ENCODE data around the gene PLEKHG5. TPM values are rescaled to one million over a fixed set of nuclear protein-coding genes. Genes with fewer than 3 reads are reported as not detected.
A peak's percentile ranks its signal among the peaks of the same experiment; 100 is the strongest.

Gene PLEKHG5
- total and polyA plus RNA-seq, 2 donors (not counting 1 experiment from before 2014, with no cell fraction given) = 0.13 to 0.20 TPM

DNA sequence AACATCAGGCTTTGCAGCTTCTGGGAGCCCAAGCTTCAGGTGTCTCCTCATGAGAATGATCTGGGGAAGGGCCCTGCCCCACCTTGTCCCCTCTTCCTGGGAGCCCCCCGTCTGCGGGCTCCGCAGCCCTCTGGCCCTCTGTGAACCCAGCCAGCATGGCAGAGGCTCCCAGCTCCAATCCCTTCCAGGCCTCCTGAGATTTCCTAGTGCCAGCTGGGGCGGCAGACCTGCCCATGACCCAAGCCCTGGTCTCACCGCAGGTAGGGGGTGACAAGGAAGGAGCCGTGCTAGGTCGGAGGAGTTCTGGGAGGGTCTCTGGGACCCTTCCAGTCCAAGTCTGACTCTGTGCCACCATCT is 7.7 kb downstream of the PLEKHG5 start:
- Histone ChIP-seq H4K20me1 (ENCODE audit: control insufficient read depth, insufficient read depth, low read length, poor library complexity, severe bottlenecking) (no peaks in the 10 kb centered on the region), H3K36me3 (replicated peaks in 1 of 2; ENCODE audit: control extremely low read depth in 1 of 2, control insufficient read depth in 1 of 2, extremely low read depth in 1 of 2, insufficient read depth in 2 of 2, low read length in 1 of 2) (no peaks in the 10 kb centered on the region), H3K79me2 (ENCODE audit: control insufficient read depth, insufficient read depth, low read length) (no peaks in the 10 kb centered on the region), H3K4me2 (replicated peaks; ENCODE audit: low read depth, low read length, poor library complexity, severe bottlenecking) (no peak overlapping the region), H3K27me3 (replicated peaks in 1 of 4; ENCODE audit: control extremely low read depth in 1 of 4, control insufficient read depth in 3 of 4, insufficient read depth in 4 of 4, low read length in 3 of 4) (peaks cover 0 to 33% (median 15%) of the 10 kb centered on the region in 4 experiments), H3K4me1 (ENCODE audit: control insufficient read depth in 2 of 2, insufficient read depth in 2 of 2, low read length in 2 of 2) (peaks cover 12 to 17% of the 10 kb centered on the region in 2 donors), H3K4me3 (ENCODE audit: control extremely low read depth in 1 of 5, extremely low read depth in 1 of 5, insufficient read depth in 1 of 5, low read depth in 2 of 5, low read length in 4 of 5) (no peak overlapping the region), H3K9me3 (ENCODE audit: control extremely low read depth in 1 of 3, control insufficient read depth in 2 of 3, insufficient read depth in 1 of 3, low read length in 2 of 3) (peaks cover 0 to 4% (median 0%) of the 10 kb centered on the region in 3 donors), H3K9ac (ENCODE audit: low read length) (no peak overlapping the region), H2AFZ (ENCODE audit: insufficient read depth, low read depth, low read length, poor library complexity, severe bottlenecking) (no peak overlapping the region), H3K27ac (ENCODE audit: low read length in 2 of 2) (no peak overlapping the region)
- TF ChIP-seq, protein P1, sequence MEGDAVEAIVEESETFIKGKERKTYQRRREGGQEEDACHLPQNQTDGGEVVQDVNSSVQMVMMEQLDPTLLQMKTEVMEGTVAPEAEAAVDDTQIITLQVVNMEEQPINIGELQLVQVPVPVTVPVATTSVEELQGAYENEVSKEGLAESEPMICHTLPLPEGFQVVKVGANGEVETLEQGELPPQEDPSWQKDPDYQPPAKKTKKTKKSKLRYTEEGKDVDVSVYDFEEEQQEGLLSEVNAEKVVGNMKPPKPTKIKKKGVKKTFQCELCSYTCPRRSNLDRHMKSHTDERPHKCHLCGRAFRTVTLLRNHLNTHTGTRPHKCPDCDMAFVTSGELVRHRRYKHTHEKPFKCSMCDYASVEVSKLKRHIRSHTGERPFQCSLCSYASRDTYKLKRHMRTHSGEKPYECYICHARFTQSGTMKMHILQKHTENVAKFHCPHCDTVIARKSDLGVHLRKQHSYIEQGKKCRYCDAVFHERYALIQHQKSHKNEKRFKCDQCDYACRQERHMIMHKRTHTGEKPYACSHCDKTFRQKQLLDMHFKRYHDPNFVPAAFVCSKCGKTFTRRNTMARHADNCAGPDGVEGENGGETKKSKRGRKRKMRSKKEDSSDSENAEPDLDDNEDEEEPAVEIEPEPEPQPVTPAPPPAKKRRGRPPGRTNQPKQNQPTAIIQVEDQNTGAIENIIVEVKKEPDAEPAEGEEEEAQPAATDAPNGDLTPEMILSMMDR (IDR thresholded peaks at IDR 0.05) = no peak
- no peak for TF ChIP-seq EZH2 (IDR thresholded peaks at IDR 0.05; ENCODE audit: borderline replicate concordance, insufficient read depth, low read depth, low read length, poor library complexity, severe bottlenecking)
- WGBS (ENCODE audit: insufficient coverage) = 96% methylated on average over 4 of the region's 7 CpGs
- ChIA-PET CTCF (interaction anchor here (0.7 to 8.5 kb wide), 2 partner anchors 151 to 162 kb away, joined by 3 to 86 read pairs; no protein-coding TSS in a partner anchor), POLR2A (no interaction called here)
- H3K4me3 Mint-ChIP-seq = no peak overlapping the region
- H3K27me3 Mint-ChIP-seq = peaks cover 42% of the 10 kb centered on the region
- intact Hi-C loops (cut with micrococcal nuclease) = no loop called here
- no peaks in the 10 kb centered on the region for H3K9me3 Mint-ChIP-seq (ENCODE audit: insufficient read depth)
- DNase-seq (no peak), ATAC-seq (ENCODE audit: low read depth) (no peak)
- H3K27ac Mint-ChIP-seq = no peak overlapping the region
- H3K4me1 Mint-ChIP-seq = peaks cover 9% of the 10 kb centered on the region

DNA sequence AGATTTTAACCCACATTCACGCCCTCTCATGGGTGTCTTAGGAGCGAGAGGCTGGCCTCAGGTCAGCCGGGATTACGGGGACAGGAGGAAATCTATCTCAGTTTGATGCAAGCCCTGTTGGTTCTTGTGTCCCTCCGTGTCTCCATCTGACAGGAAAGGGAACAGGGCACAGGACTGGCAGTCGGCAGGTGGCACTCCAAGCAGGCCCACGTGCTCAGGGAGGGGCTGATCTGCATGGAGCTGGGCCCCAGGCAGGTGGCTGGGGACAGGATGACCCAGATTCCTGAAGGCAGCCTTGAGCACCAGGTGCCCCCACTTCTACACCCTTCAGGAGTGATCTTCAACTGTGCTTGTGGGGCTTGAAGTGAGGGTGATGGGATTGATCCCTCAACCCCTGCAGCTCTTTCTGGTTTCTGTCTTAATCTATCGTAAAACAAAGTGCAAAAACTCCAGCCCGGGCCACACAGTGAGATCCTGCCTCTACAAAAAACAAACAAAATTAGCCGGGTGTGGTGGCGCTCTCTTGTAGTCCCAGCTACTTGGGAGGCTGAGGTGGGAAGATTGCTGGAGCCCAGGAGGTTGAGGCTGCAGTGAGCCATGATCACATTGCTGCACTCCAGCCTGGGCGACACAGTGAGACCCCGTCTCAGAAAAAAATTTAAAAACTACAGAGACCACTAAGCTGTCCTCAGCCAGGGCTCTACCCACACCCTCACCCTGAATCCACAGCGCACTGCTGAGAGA is 8.3 kb downstream of the PLEKHG5 start:
- Histone ChIP-seq H4K20me1 (ENCODE audit: control insufficient read depth, insufficient read depth, low read length, poor library complexity, severe bottlenecking) (no peaks in the 10 kb centered on the region), H2AFZ (ENCODE audit: insufficient read depth, low read depth, low read length, poor library complexity, severe bottlenecking) (no peak overlapping the region), H3K9me3 (ENCODE audit: control extremely low read depth in 1 of 3, control insufficient read depth in 2 of 3, insufficient read depth in 1 of 3, low read length in 2 of 3) (peaks cover 0 to 4% (median 0%) of the 10 kb centered on the region in 3 donors), H3K79me2 (ENCODE audit: control insufficient read depth, insufficient read depth, low read length) (no peaks in the 10 kb centered on the region), H3K4me3 (ENCODE audit: control extremely low read depth in 1 of 5, extremely low read depth in 1 of 5, insufficient read depth in 1 of 5, low read depth in 2 of 5, low read length in 4 of 5) (no peak overlapping the region), H3K36me3 (replicated peaks in 1 of 2; ENCODE audit: control extremely low read depth in 1 of 2, control insufficient read depth in 1 of 2, extremely low read depth in 1 of 2, insufficient read depth in 2 of 2, low read length in 1 of 2) (no peaks in the 10 kb centered on the region), H3K9ac (ENCODE audit: low read length) (no peak overlapping the region), H3K4me2 (replicated peaks; ENCODE audit: low read depth, low read length, poor library complexity, severe bottlenecking) (no peak overlapping the region), H3K4me1 (ENCODE audit: control insufficient read depth in 2 of 2, insufficient read depth in 2 of 2, low read length in 2 of 2) (peaks cover 12 to 17% of the 10 kb centered on the region in 2 donors), H3K27me3 (replicated peaks in 1 of 4; ENCODE audit: control extremely low read depth in 1 of 4, control insufficient read depth in 3 of 4, insufficient read depth in 4 of 4, low read length in 3 of 4) (peaks cover 0 to 33% (median 15%) of the 10 kb centered on the region in 4 experiments), H3K27ac (ENCODE audit: low read length in 2 of 2) (no peak overlapping the region)
- H3K27me3 Mint-ChIP-seq = peaks cover 42% of the 10 kb centered on the region
- POLR2A ChIA-PET = no interaction called here
- WGBS (ENCODE audit: insufficient coverage) = 82% methylated on average over 13 of the region's 14 CpGs
- no peaks in the 10 kb centered on the region for H3K9me3 Mint-ChIP-seq (ENCODE audit: insufficient read depth)
- peak overlapping the region; percentile 26 for H3K27ac Mint-ChIP-seq
- TF ChIP-seq, protein P1 (IDR thresholded peaks at IDR 0.05) = no peak
- TF ChIP-seq EZH2 (IDR thresholded peaks at IDR 0.05; ENCODE audit: borderline replicate concordance, insufficient read depth, low read depth, low read length, poor library complexity, severe bottlenecking) = no peak
- no peak overlapping the region for H3K4me3 Mint-ChIP-seq
- ATAC-seq (ENCODE audit: low read depth) = no peak
- DNase-seq = no peak
- CTCF ChIA-PET = interaction anchor here (0.7 to 8.5 kb wide), 3 partner anchors 41 to 163 kb away, joined by 3 to 86 read pairs (median 3); no protein-coding TSS in a partner anchor
- intact Hi-C loops (cut with micrococcal nuclease) = no loop called here
- H3K4me1 Mint-ChIP-seq = peaks cover 9% of the 10 kb centered on the region

All from B cell (primary cell).